Liver (tissue), 3 donors: ENCODE data around the gene SGPL1.

ENCODE experiments used
- EGR1 ChIP-seq, 2 donors: IDR thresholded peaks; 2 replicates each; pipeline ENCODE4 v1.6.1; 2016 to 2018; ENCODE audit warnings: antibody characterized with exemption in 2 of 2, low read depth in 2 of 2
- FOXA1 ChIP-seq: IDR thresholded peaks from 2 replicates; pipeline ENCODE4 v1.6.1; 2016; ENCODE audit warnings: antibody characterized with exemption
- GABPA ChIP-seq, 2 donors: IDR thresholded peaks in 1 of 2; conservative IDR thresholded peaks in 1 of 2; 2 replicates each; pipeline ENCODE4 v1.6.1; 2016; ENCODE audit warnings: antibody characterized with exemption in 2 of 2, mild to moderate bottlenecking in 1 of 2, moderate library complexity in 1 of 2
- JUND ChIP-seq, 2 donors: IDR thresholded peaks; 2 replicates each; pipeline ENCODE4 v1.6.1; 2016; ENCODE audit warnings: antibody characterized with exemption in 2 of 2
- RAD21 ChIP-seq, 2 donors: IDR thresholded peaks; 2 replicates each; pipeline ENCODE4 v1.6.1; 2016; ENCODE audit warnings: antibody characterized with exemption in 2 of 2, mild to moderate bottlenecking in 2 of 2
- SP1 ChIP-seq: IDR thresholded peaks from 2 replicates; pipeline ENCODE4 v1.6.1; 2018; ENCODE audit warnings: antibody characterized with exemption, mild to moderate bottlenecking
- TAF1 ChIP-seq: conservative IDR thresholded peaks from 2 replicates; pipeline ENCODE4 v1.6.1; 2016; ENCODE audit warnings: antibody characterized with exemption, mild to moderate bottlenecking
- YY1 ChIP-seq: IDR thresholded peaks from 2 replicates; pipeline ENCODE4 v1.6.1; 2016; ENCODE audit warnings: antibody characterized with exemption, mild to moderate bottlenecking
- TF ChIP-seq, protein P1 (sequence below): fragments of 150-350 bp; IDR thresholded peaks from 2 replicates; pipeline ENCODE4 v1.5.1; 2017; ENCODE audit warnings: improper control_type of control experiment, low read depth, low read length; ENCODE audit not compliant: missing input control
- TF ChIP-seq, protein P2 (sequence below): IDR thresholded peaks from 2 replicates; pipeline ENCODE4 v1.6.1; 2016; ENCODE audit warnings: antibody characterized with exemption
- TF ChIP-seq, protein P3 (sequence below): IDR thresholded peaks from 2 replicates; pipeline ENCODE4 v1.6.1; 2016; ENCODE audit warnings: antibody characterized with exemption
- TF ChIP-seq, protein P4 (sequence below): IDR thresholded peaks from 2 replicates; pipeline ENCODE4 v1.6.1; 2016; ENCODE audit warnings: antibody characterized with exemption, mild to moderate bottlenecking
- donor health status: healthy.
- donor health status: healthy.

DNA sequence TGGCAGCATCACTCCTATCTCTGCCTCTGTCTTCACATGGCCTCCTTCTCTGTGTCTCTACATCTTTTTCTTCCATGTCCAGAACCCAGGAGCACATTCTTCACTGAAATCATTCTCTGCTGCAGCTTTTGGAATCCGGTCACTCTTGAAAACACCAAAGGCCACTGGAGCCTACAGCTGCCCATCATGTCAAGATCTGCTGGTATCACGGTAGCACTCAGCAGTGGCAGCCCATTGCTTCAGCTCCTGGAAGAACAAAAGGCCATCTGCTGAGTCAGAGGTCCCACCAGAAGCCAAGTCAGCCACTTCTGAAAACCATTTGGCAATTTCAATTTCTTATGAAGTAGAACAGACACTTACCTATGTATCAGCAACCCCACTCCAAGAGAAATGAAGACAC, 78.7 kb downstream of the SGPL1 start:
- no peak for TF ChIP-seq RAD21 (IDR thresholded peaks at IDR 0.05)
- no peak for TF ChIP-seq TAF1
- TF ChIP-seq, protein P1, sequence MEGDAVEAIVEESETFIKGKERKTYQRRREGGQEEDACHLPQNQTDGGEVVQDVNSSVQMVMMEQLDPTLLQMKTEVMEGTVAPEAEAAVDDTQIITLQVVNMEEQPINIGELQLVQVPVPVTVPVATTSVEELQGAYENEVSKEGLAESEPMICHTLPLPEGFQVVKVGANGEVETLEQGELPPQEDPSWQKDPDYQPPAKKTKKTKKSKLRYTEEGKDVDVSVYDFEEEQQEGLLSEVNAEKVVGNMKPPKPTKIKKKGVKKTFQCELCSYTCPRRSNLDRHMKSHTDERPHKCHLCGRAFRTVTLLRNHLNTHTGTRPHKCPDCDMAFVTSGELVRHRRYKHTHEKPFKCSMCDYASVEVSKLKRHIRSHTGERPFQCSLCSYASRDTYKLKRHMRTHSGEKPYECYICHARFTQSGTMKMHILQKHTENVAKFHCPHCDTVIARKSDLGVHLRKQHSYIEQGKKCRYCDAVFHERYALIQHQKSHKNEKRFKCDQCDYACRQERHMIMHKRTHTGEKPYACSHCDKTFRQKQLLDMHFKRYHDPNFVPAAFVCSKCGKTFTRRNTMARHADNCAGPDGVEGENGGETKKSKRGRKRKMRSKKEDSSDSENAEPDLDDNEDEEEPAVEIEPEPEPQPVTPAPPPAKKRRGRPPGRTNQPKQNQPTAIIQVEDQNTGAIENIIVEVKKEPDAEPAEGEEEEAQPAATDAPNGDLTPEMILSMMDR, result no peak
- TF ChIP-seq YY1, result no peak
- no peak for TF ChIP-seq JUND (IDR thresholded peaks at IDR 0.05)
- TF ChIP-seq, protein P2, sequence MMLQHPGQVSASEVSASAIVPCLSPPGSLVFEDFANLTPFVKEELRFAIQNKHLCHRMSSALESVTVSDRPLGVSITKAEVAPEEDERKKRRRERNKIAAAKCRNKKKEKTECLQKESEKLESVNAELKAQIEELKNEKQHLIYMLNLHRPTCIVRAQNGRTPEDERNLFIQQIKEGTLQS, result no peak
- TF ChIP-seq, protein P3, sequence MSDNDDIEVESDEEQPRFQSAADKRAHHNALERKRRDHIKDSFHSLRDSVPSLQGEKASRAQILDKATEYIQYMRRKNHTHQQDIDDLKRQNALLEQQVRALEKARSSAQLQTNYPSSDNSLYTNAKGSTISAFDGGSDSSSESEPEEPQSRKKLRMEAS, result no peak
- TF ChIP-seq GABPA (IDR thresholded peaks at IDR 0.05 in 1 of 2, conservative IDR thresholded peaks at IDR 0.05 in 1 of 2), result no peak
- TF ChIP-seq, protein P4, sequence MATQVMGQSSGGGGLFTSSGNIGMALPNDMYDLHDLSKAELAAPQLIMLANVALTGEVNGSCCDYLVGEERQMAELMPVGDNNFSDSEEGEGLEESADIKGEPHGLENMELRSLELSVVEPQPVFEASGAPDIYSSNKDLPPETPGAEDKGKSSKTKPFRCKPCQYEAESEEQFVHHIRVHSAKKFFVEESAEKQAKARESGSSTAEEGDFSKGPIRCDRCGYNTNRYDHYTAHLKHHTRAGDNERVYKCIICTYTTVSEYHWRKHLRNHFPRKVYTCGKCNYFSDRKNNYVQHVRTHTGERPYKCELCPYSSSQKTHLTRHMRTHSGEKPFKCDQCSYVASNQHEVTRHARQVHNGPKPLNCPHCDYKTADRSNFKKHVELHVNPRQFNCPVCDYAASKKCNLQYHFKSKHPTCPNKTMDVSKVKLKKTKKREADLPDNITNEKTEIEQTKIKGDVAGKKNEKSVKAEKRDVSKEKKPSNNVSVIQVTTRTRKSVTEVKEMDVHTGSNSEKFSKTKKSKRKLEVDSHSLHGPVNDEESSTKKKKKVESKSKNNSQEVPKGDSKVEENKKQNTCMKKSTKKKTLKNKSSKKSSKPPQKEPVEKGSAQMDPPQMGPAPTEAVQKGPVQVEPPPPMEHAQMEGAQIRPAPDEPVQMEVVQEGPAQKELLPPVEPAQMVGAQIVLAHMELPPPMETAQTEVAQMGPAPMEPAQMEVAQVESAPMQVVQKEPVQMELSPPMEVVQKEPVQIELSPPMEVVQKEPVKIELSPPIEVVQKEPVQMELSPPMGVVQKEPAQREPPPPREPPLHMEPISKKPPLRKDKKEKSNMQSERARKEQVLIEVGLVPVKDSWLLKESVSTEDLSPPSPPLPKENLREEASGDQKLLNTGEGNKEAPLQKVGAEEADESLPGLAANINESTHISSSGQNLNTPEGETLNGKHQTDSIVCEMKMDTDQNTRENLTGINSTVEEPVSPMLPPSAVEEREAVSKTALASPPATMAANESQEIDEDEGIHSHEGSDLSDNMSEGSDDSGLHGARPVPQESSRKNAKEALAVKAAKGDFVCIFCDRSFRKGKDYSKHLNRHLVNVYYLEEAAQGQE, result no peak
- no peak for TF ChIP-seq FOXA1
- TF ChIP-seq EGR1 (IDR thresholded peaks at IDR 0.05; ENCODE audit: low read depth in 2 of 2), result no peak
- no peak for TF ChIP-seq SP1
